ENCODE results near the gene BCKDHB. TPM values are rescaled to one million over a fixed set of nuclear protein-coding genes. Genes with fewer than 3 reads are reported as not detected.
"Not testable (repeated sequence)": the region's sequence is repeated elsewhere in the genome, so short reads cannot be mapped to it uniquely, and the experiment has no call there.

Gene BCKDHB
- total RNA-seq, 1 donor from 2014 or later: 28.4 TPM

- TF ChIP-seq CTCF (IDR thresholded peaks at IDR 0.05; ENCODE audit: unreplicated experiment): no peak
- no peak for DNase-seq (ENCODE audit: low spot score in 2 of 2, unreplicated experiment in 2 of 2)
- no peaks in the 10 kb centered on the region for H3K9me3 Mint-ChIP-seq
- no peaks in the 10 kb centered on the region for H3K27me3 Mint-ChIP-seq (ENCODE audit: low read depth)
- H3K27ac Mint-ChIP-seq: no peak overlapping the region
- peaks cover 2% of the 10 kb centered on the region for H3K36me3 Mint-ChIP-seq
- H3K4me1 Mint-ChIP-seq: peaks cover 17% of the 10 kb centered on the region
- no peak overlapping the region for H3K4me3 Mint-ChIP-seq
Measured at GRCh38 chr6:80206758-80207157, 100.3 kb downstream of the BCKDHB start.

- H3K36me3 Mint-ChIP-seq: peaks cover 2% of the 10 kb centered on the region
- no peaks in the 10 kb centered on the region for H3K27me3 Mint-ChIP-seq (ENCODE audit: low read depth)
- TF ChIP-seq CTCF (IDR thresholded peaks at IDR 0.05; ENCODE audit: unreplicated experiment): no peak
- H3K9me3 Mint-ChIP-seq: no peaks in the 10 kb centered on the region
- H3K4me3 Mint-ChIP-seq: no peak overlapping the region
- DNase-seq (ENCODE audit: low spot score in 2 of 2, unreplicated experiment in 2 of 2): no peak
- H3K27ac Mint-ChIP-seq: no peak overlapping the region
- peaks cover 36% of the 10 kb centered on the region for H3K4me1 Mint-ChIP-seq
Measured at GRCh38 chr6:80209430-80209829, 103.0 kb downstream of the BCKDHB start.

GRCh38 chr6:80210618-80211017 is 104.1 kb downstream of the BCKDHB start:
- no peak for DNase-seq (ENCODE audit: low spot score in 2 of 2, unreplicated experiment in 2 of 2)
- peaks cover 2% of the 10 kb centered on the region for H3K36me3 Mint-ChIP-seq
- H3K9me3 Mint-ChIP-seq: no peaks in the 10 kb centered on the region
- no peak overlapping the region for H3K4me3 Mint-ChIP-seq
- H3K27ac Mint-ChIP-seq: peak overlapping the region; percentile 95
- TF ChIP-seq CTCF (IDR thresholded peaks at IDR 0.05; ENCODE audit: unreplicated experiment): no peak
- H3K4me1 Mint-ChIP-seq: peaks cover 36% of the 10 kb centered on the region
- H3K27me3 Mint-ChIP-seq (ENCODE audit: low read depth): no peaks in the 10 kb centered on the region

GRCh38 chr6:80211286-80211685 is 104.8 kb downstream of the BCKDHB start:
- H3K4me3 Mint-ChIP-seq: no peak overlapping the region
- DNase-seq (ENCODE audit: low spot score in 2 of 2, unreplicated experiment in 2 of 2): no peak
- peaks cover 2% of the 10 kb centered on the region for H3K36me3 Mint-ChIP-seq
- no peak for TF ChIP-seq CTCF (IDR thresholded peaks at IDR 0.05; ENCODE audit: unreplicated experiment)
- peak overlapping the region; percentile 41 for H3K27ac Mint-ChIP-seq
- H3K9me3 Mint-ChIP-seq: no peaks in the 10 kb centered on the region
- no peaks in the 10 kb centered on the region for H3K27me3 Mint-ChIP-seq (ENCODE audit: low read depth)
- H3K4me1 Mint-ChIP-seq: peaks cover 36% of the 10 kb centered on the region

- H3K27me3 Mint-ChIP-seq (ENCODE audit: low read depth); H3K4me3 Mint-ChIP-seq; H3K9me3 Mint-ChIP-seq; DNase-seq (ENCODE audit: low spot score in 2 of 2, unreplicated experiment in 2 of 2); H3K36me3 Mint-ChIP-seq: not testable (repeated sequence)
- H3K4me1 Mint-ChIP-seq: peaks cover 36% of the 10 kb centered on the region
- peak overlapping the region; percentile 41 for H3K27ac Mint-ChIP-seq
Measured at GRCh38 chr6:80211890-80212289, 105.4 kb downstream of the BCKDHB start.

- H3K4me1 Mint-ChIP-seq: peaks cover 41% of the 10 kb centered on the region
- H3K9me3 Mint-ChIP-seq: peaks cover 2% of the 10 kb centered on the region
- peaks cover 5% of the 10 kb centered on the region for H3K36me3 Mint-ChIP-seq
- no peak for DNase-seq (ENCODE audit: low spot score in 2 of 2, unreplicated experiment in 2 of 2)
- H3K4me3 Mint-ChIP-seq: no peak overlapping the region
- no peak overlapping the region for H3K27ac Mint-ChIP-seq
- TF ChIP-seq CTCF (IDR thresholded peaks at IDR 0.05; ENCODE audit: unreplicated experiment): peak; percentile 34
- H3K27me3 Mint-ChIP-seq (ENCODE audit: low read depth): no peaks in the 10 kb centered on the region
Measured at GRCh38 chr6:80214436-80215022, 108.1 kb downstream of the BCKDHB start.
